SK-N-MC (cell line): ENCODE data around the gene HEPACAM.

ENCODE experiments used
- DNase-seq: peaks from one replicate; pipeline ENCODE4 v3.0.0-alpha.2; 2011; ENCODE audit warnings: low read depth, low spot score
- H3K27ac ChIP-seq: fragments of 200-600 bp; sonication (generic); 2 replicates; pipeline ENCODE4 v1.5.1; 2016; ENCODE audit warnings: mixed run types
- H3K36me3 ChIP-seq: fragments of 200-600 bp; sonication (generic); 2 replicates; pipeline ENCODE4 v1.6.1; 2017; ENCODE audit warnings: antibody characterized with exemption, low read length, mixed read lengths; ENCODE audit not compliant: insufficient read depth
- H3K4me3 ChIP-seq: fragments of 200-600 bp; sonication (generic); 2 replicates; pipeline ENCODE4 v1.5.1; 2016
- H3K9ac ChIP-seq: fragments of 200-600 bp; sonication (generic); 2 replicates; pipeline ENCODE4 v1.8.0; 2017; ENCODE audit warnings: mixed run types, mixed read lengths; ENCODE audit not compliant: insufficient read length
- H3K9me3 ChIP-seq: fragments of 200-600 bp; sonication (generic); 2 replicates; pipeline ENCODE4 v1.6.1; 2017; ENCODE audit warnings: low read depth, mild to moderate bottlenecking, antibody characterized with exemption, low read length, moderate library complexity, mixed read lengths
- EZH2 ChIP-seq: fragments of 200-600 bp; sonication (generic); IDR thresholded peaks from one replicate; pipeline ENCODE4 v1.6.1; 2017; ENCODE audit warnings: antibody characterized with exemption
- FOXP2 ChIP-seq: optimal IDR thresholded peaks from 2 replicates; pipeline ENCODE3; 2011; ENCODE audit warnings: mild to moderate bottlenecking, moderate library complexity; ENCODE audit not compliant: insufficient read depth; ENCODE audit errors: extremely low read length, control extremely low read depth
- POLR2AphosphoS5 ChIP-seq: IDR thresholded peaks from 2 replicates; pipeline ENCODE4 v1.6.1; 2012; ENCODE audit warnings: mild to moderate bottlenecking, low read depth, low read length, borderline replicate concordance

HEPACAM gene

DNA sequence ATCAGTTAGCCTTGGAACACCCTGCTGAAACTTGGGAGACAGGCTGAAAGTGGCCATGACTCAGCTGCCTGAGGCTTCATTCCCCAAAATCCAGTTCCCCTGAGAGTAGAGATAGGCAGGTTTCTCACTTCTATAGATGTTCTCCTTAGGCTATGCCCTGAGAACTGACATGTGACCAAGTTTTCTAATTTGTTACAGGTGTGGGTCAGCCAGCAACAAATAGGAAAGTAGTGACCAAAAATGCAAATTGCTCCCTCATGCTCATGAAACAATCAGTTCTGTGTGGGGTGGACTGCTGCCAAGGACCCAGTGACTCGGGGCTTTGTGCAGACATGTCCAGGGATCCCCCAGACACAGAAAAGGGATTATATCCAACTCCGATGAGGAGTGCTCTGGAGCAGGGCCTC lies 10.9 kb upstream of the HEPACAM start:
- H3K4me3 ChIP-seq, result no peak overlapping the region
- TF ChIP-seq FOXP2 (no peak), EZH2 (no peak), POLR2AphosphoS5 (no peak)
- no peak for DNase-seq
- H3K27ac ChIP-seq, result no peak overlapping the region
- H3K36me3 ChIP-seq, result no peaks in the 10 kb centered on the region
- H3K9me3 ChIP-seq, result no peaks in the 10 kb centered on the region
- no peak overlapping the region for H3K9ac ChIP-seq

DNA sequence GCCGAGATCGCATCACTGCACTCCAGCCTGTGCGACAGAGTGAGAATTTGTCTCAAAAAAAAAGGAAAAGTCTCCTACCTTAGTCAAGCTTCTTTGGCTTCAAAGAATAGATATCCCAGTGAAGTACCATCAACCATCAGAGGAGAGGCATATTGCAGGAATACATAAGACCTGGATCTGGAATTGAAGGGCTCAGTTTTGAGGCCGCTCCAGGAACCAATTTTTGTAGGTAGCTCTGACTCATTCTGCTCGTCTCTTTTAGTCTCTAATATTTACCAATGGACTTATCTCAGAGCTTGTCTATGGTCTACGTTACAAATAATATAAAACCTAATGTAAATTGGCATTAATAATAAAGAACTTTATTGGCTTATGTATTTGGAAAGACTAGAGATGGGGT lies 10.0 kb upstream of the HEPACAM start:
- DNase-seq, result no peak
- Histone ChIP-seq H3K9me3 (no peaks in the 10 kb centered on the region), H3K9ac (no peak overlapping the region), H3K36me3 (no peaks in the 10 kb centered on the region), H3K27ac (no peak overlapping the region), H3K4me3 (no peak overlapping the region)
- TF ChIP-seq POLR2AphosphoS5 (no peak), EZH2 (no peak), FOXP2 (no peak)

DNA sequence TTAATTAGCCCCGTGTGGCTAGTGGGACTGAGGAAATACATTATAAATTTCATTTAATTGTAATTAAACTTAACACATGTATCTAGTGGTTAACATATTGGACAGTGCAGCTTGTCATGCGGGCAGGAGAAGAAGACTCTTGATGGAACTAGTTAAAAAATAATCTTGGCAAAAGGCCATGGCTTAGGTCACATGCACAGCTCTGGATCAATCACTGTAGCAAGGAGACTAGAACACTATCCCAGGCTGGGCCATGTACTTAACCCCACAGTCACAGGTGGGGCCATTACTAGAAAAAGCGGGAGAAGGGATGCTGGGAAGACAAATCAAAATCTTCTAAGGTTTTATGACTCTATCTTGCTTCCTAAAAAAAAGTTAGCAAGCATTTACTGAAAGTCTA lies 8.7 kb upstream of the HEPACAM start:
- H3K9ac ChIP-seq, result no peak overlapping the region

DNA sequence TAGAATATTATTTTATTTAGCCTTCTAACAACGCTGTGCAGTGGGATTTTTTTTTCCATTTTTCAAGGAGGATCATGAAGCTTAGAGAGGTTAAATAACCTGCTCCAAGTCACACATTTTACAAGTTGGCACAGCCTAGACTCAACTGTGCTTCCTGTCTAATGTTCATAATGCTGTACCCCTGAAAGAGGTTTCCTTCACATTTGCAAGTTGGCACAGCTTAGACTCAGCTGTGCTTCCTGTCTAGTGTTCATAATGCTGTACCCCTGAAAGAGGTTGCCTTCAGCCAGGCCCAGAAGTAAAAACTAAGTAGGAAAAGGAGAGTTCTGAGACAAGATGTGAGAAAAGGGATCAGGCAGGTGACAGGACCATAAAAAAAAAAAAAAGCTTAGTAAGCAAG lies 7.9 kb upstream of the HEPACAM start:
- H3K4me3 ChIP-seq, result no peak overlapping the region
- no peaks in the 10 kb centered on the region for H3K36me3 ChIP-seq
- H3K27ac ChIP-seq, result no peak overlapping the region
- DNase-seq, result no peak
- H3K9me3 ChIP-seq, result no peaks in the 10 kb centered on the region
- H3K9ac ChIP-seq, result no peak overlapping the region
- no peak for TF ChIP-seq EZH2
- TF ChIP-seq POLR2AphosphoS5, result no peak
- TF ChIP-seq FOXP2, result no peak

More for the DNA sequence above, 8.7 kb upstream of the HEPACAM start:
- Histone ChIP-seq H3K36me3 (no peaks in the 10 kb centered on the region), H3K9me3 (no peaks in the 10 kb centered on the region), H3K27ac (no peak overlapping the region), H3K4me3 (no peak overlapping the region)
- TF ChIP-seq EZH2, result no peak
- no peak for TF ChIP-seq POLR2AphosphoS5
- no peak for TF ChIP-seq FOXP2
- no peak for DNase-seq

DNA sequence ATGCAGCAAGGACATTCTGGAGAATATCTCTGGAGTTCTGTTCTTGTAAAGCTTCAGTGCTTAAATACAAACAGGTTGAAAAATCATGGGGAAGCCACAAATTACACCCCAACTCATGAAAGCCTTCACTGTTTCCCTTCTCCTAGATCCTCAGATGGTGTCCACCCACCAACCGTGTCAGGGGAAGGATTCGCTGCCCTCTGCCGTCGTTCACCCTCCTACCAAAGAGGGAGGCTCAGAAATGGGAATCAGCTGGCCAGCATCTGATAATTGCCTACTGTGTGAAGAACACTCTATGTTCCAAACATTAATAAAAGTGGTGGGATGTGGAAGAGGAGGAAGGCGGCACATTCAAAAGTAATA lies 7.4 kb upstream of the HEPACAM start:
- TF ChIP-seq EZH2 (no peak), FOXP2 (no peak), POLR2AphosphoS5 (no peak)
- H3K36me3 ChIP-seq, result no peaks in the 10 kb centered on the region
- H3K4me3 ChIP-seq, result no peak overlapping the region
- no peak overlapping the region for H3K27ac ChIP-seq
- DNase-seq, result no peak
- H3K9me3 ChIP-seq, result no peaks in the 10 kb centered on the region
- H3K9ac ChIP-seq, result no peak overlapping the region

DNA sequence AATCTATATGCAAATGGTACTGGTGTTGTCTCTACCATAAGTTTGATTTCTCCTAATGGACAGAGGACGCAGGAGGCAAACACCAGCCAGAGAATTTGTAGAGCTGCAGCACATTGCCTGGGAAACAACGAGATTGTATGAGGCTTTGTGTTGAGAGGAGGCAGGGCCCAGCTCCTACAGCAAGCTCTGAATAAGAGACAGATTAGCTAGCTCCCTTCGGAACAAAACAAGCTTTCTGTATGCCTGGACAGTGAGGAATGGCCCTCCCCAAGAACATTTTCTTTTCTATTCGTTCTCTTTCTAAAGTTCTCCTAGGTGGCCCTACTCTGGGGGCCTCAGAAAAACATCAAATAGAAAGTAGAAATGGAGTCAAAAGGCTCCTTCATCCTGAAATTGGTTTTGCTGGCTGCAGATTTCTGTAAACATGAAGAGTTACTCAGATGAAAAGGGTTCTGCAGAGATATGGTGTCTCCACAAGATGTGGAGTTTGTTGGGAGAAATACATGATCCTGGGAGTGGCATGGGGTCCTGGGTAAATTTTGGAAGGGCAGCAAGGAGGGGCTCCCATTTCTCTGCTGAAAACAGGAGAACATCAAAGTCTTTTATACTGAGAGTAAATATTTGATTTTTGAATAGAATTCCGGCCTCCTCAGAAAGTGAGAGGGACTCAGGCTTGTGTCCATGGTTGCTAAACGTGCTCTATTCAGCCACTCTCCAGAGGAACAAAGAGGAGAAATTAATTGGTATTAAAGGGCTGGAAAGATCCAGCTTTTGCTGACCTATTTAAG lies 6.8 kb upstream of the HEPACAM start:
- H3K9ac ChIP-seq, result no peak overlapping the region
- DNase-seq, result no peak
- no peaks in the 10 kb centered on the region for H3K9me3 ChIP-seq
- no peak overlapping the region for H3K27ac ChIP-seq
- no peak for TF ChIP-seq POLR2AphosphoS5
- no peak for TF ChIP-seq FOXP2
- TF ChIP-seq EZH2, result no peak
- H3K4me3 ChIP-seq, result no peak overlapping the region
- H3K36me3 ChIP-seq, result no peaks in the 10 kb centered on the region

DNA sequence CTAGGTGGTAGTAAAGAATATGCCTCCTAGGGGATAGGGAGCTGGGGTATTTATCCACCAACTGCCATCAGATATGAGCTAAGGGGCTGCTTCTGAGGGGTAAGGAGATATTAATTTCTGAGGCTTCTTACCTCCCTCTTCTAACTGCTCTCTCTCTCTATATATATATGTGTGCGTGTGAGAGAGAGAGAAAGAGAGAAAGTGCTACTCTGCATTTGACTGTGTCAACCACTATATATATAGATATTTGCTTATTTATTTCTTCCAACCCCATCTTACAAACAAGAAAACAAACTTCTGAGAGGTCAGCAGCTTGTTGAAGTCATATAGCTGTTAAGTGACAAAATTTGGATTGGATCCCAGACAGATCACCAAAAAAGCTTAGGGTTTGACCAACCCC lies 5.9 kb upstream of the HEPACAM start:
- TF ChIP-seq EZH2, result no peak
- Histone ChIP-seq H3K9me3 (no peaks in the 10 kb centered on the region), H3K27ac (no peak overlapping the region)

DNA sequence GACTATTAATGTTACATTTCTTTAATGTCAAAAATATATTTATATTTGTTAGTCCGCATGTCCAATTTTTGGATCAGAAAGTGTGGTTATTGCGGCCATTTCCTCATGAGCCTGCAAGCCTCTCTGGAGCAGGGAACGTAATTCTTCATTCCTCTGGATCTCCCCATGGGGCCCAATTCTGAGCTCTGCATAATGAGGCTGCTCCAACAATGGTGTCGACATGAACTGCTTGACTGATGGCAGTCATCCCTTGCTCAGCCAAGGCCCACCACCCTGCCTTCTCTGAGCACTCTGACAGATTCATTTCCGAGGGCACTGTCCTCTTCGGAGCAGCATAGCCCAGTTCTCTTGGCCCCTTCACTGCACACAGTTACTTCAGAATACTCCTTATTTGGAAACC lies 3.1 kb upstream of the HEPACAM start:
- Histone ChIP-seq H3K4me3 (no peak overlapping the region), H3K27ac (no peak overlapping the region), H3K9ac (no peak overlapping the region), H3K9me3 (no peaks in the 10 kb centered on the region), H3K36me3 (no peaks in the 10 kb centered on the region)
- TF ChIP-seq POLR2AphosphoS5 (no peak), EZH2 (no peak), FOXP2 (no peak)
- DNase-seq, result no peak

More for the DNA sequence above, 5.9 kb upstream of the HEPACAM start:
- no peaks in the 10 kb centered on the region for H3K36me3 ChIP-seq
- H3K4me3 ChIP-seq, result no peak overlapping the region
- DNase-seq, result no peak
- H3K9ac ChIP-seq, result no peak overlapping the region

DNA sequence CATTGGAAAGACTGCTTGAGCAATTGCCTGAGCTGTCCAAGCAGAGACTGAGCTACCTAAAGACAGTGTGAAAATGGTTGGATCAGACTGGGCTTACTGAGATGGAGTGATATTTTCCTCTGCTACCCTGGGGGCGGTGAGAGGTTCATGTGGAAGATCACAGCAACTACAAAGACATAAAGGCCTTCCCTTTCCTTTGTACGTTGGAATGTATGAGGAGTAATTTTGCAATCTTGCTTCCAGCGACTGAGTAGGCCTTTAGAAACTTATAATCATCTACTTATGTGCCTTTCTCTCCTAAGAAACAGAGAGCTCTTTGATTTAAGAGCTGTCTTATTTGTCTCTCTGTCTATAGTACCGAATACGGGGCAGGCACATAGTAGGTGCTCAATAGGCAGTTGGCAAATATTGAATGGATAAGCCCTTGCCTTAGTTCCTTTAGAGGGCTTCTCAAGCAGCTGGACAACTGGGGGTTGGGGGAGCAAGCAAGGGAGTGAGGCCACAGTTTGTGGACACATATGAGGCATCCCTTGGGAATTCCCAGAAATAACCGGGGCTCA lies 2.4 kb upstream of the HEPACAM start:
- no peak overlapping the region for H3K9ac ChIP-seq
- no peak for TF ChIP-seq EZH2
- TF ChIP-seq POLR2AphosphoS5, result no peak
- no peak for TF ChIP-seq FOXP2
- DNase-seq, result no peak
- H3K36me3 ChIP-seq, result no peaks in the 10 kb centered on the region
- no peak overlapping the region for H3K4me3 ChIP-seq
- H3K27ac ChIP-seq, result no peak overlapping the region
- no peaks in the 10 kb centered on the region for H3K9me3 ChIP-seq
